B cell (primary cell): ENCODE data around the gene CKMT2. TPM values are rescaled to one million over a fixed set of nuclear protein-coding genes. Genes with fewer than 3 reads are reported as not detected.

Experiments
- ATAC-seq: fragments of 200-7000 bp; cut with Tn5 transposase; one replicate; pipeline ENCODE4 v1.10.0; 2021; ENCODE audit warnings: low read depth, mild to moderate bottlenecking, moderate number of reproducible peaks, moderate library complexity
- CTCF ChIA-PET: fragments of 350-600 bp; sonication (Branson Sonifier 250); formaldehyde crosslinking; loops from one replicate; lab custom pipeline; 2021; ENCODE audit warnings: antibody characterized with exemption, inconsistent platforms; lab: Charles Lee
- POLR2A ChIA-PET: fragments of 350-600 bp; sonication (Branson Sonifier 250); formaldehyde crosslinking; loops from one replicate; lab custom pipeline; 2021; ENCODE audit warnings: antibody characterized with exemption; lab: Charles Lee
- DNase-seq: peaks from one replicate; pipeline ENCODE4 v3.0.0; 2013
- H2AFZ ChIP-seq: 2 replicates; pipeline ENCODE4 v1.6.1; 2012; ENCODE audit warnings: mild to moderate bottlenecking, low read depth, low read length; ENCODE audit not compliant: insufficient read depth, poor library complexity, severe bottlenecking
- H3K27ac ChIP-seq, 2 donors: 1 replicate in 1 of 2; 2 replicates in 1 of 2; pipeline ENCODE4 v1.5.1; 2012 to 2013; ENCODE audit warnings: low read length in 2 of 2, mild to moderate bottlenecking in 2 of 2, moderate library complexity in 1 of 2
- H3K27me3 ChIP-seq, 4 experiments: fragments of 200-600 bp in 1 of 4; sonication (generic) in 1 of 4; replicated peaks in 1 of 4; 1 replicate in 2 of 4; 2 replicates in 2 of 4; pipeline versions ENCODE4 v1.6.1 to v1.7.0; 2013 to 2016; ENCODE audit warnings: low read length in 3 of 4, mild to moderate bottlenecking in 2 of 4, mixed read lengths in 1 of 4, moderate library complexity in 1 of 4; ENCODE audit not compliant: insufficient read depth in 4 of 4, control insufficient read depth in 3 of 4; ENCODE audit errors: control extremely low read depth in 1 of 4
- H3K36me3 ChIP-seq, 2 experiments: replicated peaks in 1 of 2; 1 replicate in 1 of 2; 2 replicates in 1 of 2; pipeline versions ENCODE4 v1.6.1 to v1.7.1; 2013; ENCODE audit warnings: low read length in 1 of 2; ENCODE audit not compliant: insufficient read depth in 2 of 2, control insufficient read depth in 1 of 2; ENCODE audit errors: control extremely low read depth in 1 of 2, extremely low read depth in 1 of 2
- H3K4me1 ChIP-seq, 2 donors: fragments of 200-600 bp in 1 of 2; sonication (generic) in 1 of 2; 1 replicate in 1 of 2; 2 replicates in 1 of 2; pipeline versions ENCODE4 v1.5.1 to v1.6.1; 2013 to 2017; ENCODE audit warnings: low read length in 2 of 2; ENCODE audit not compliant: control insufficient read depth in 2 of 2, insufficient read depth in 2 of 2
- H3K4me2 ChIP-seq: replicated peaks from 2 replicates; pipeline ENCODE3; 2012; ENCODE audit warnings: mild to moderate bottlenecking, low read depth, low read length; ENCODE audit not compliant: poor library complexity, severe bottlenecking
- H3K4me3 ChIP-seq, 5 experiments: fragments of 200-600 bp in 1 of 5; sonication (generic) in 1 of 5; 1 replicate in 3 of 5; 2 replicates in 2 of 5; pipeline versions ENCODE4 v1.5.1 to v1.7.0; 2011 to 2016; ENCODE audit warnings: low read length in 4 of 5, mild to moderate bottlenecking in 4 of 5, low read depth in 2 of 5, control low read depth in 1 of 5, moderate library complexity in 1 of 5; ENCODE audit not compliant: insufficient read depth in 1 of 5; ENCODE audit errors: control extremely low read depth in 1 of 5, extremely low read depth in 1 of 5
- H3K79me2 ChIP-seq: fragments of 200-600 bp; sonication (generic); one replicate; pipeline ENCODE4 v1.6.0; 2016; ENCODE audit warnings: low read length; ENCODE audit not compliant: control insufficient read depth, insufficient read depth
- H3K9ac ChIP-seq: fragments of 200-600 bp; sonication (generic); 2 replicates; pipeline ENCODE4 v1.6.1; 2017; ENCODE audit warnings: mild to moderate bottlenecking, low read length, moderate library complexity
- H3K9me3 ChIP-seq, 3 donors: one replicate each; pipeline versions ENCODE4 v1.6.1 to v1.7.1; 2013; ENCODE audit warnings: low read length in 2 of 3; ENCODE audit not compliant: control insufficient read depth in 2 of 3, insufficient read depth in 1 of 3; ENCODE audit errors: control extremely low read depth in 1 of 3
- H4K20me1 ChIP-seq: 2 replicates; pipeline ENCODE4 v1.6.0; 2012; ENCODE audit warnings: mild to moderate bottlenecking, low read length; ENCODE audit not compliant: insufficient read depth, control insufficient read depth, poor library complexity, severe bottlenecking
- H3K27ac Mint-ChIP-seq: one replicate; pipeline ENCODE4 v1.8.0; 2021; ENCODE audit warnings: mixed read lengths
- H3K27me3 Mint-ChIP-seq: one replicate; pipeline ENCODE4 v1.8.0; 2021; ENCODE audit warnings: mixed read lengths
- H3K4me1 Mint-ChIP-seq: one replicate; pipeline ENCODE4 v1.8.0; 2021; ENCODE audit warnings: mixed read lengths
- H3K4me3 Mint-ChIP-seq: one replicate; pipeline ENCODE4 v1.8.0; 2021; ENCODE audit warnings: mixed read lengths
- H3K9me3 Mint-ChIP-seq: one replicate; pipeline ENCODE4 v1.8.0; 2022; ENCODE audit warnings: mixed read lengths; ENCODE audit not compliant: insufficient read depth
- CTCF ChIP-seq: fragments of 200-600 bp; IDR thresholded peaks from one replicate; pipeline ENCODE4 v1.8.0; 2022; ENCODE audit warnings: antibody characterized with exemption, mild to moderate bottlenecking
- EZH2 ChIP-seq: IDR thresholded peaks from 2 replicates; pipeline ENCODE4 v1.6.1; 2012; ENCODE audit warnings: borderline replicate concordance, low read depth, mild to moderate bottlenecking, moderate library complexity, low read length; ENCODE audit not compliant: insufficient read depth, poor library complexity, severe bottlenecking
- WGBS: methylation state at CpG from one replicate; pipeline ENCODE4 v1.1.5; 2013; ENCODE audit warnings: missing lambda C conversion rate; ENCODE audit not compliant: insufficient coverage; 5-methylcytosine and 5-hydroxymethylcytosine counted together
- intact Hi-C: fragments of 100-400 bp; cut with micrococcal nuclease; formaldehyde crosslinking; loops from one replicate; pipeline ENCODE4 v1.10.0; 2022
- polyA plus RNA-seq: library from polyadenylated mRNA; depleted of rRNA; stranded (reverse); fragments of >200 nt; gene quantifications from 2 replicates; pipeline ENCODE4 v1.2.3, GENCODE V29; 2012
- total RNA-seq, 2 donors: library from RNA; stranded (reverse); fragments of 120-200 nt in 1 of 2; gene quantifications; 1 replicate in 1 of 2; 2 replicates in 1 of 2; pipeline versions ENCODE4 v1.2.3 to v1.2.4, GENCODE V29; 2013 to 2022

CKMT2 gene
- total and polyA plus RNA-seq, 2 donors (not counting 1 experiment from before 2014, with no cell fraction given): not detected

- intact Hi-C loops: loop anchor here (1.0 to 10.0 kb wide), 5 partner anchors 449 to 1776 kb away; partner anchors contain the start of genes SSBP2, TMEM167A and XRCC4
- peak within 1 kb of the TSS; percentile 93 for H3K27ac Mint-ChIP-seq
- H3K4me3 Mint-ChIP-seq: peak within 1 kb of the TSS; percentile 91
- H3K36me3 ChIP-seq: peaks cover 0 to 4% of the 10 kb centered on the region in 2 experiments
- under 1% methylated on average over 49 of the region's 54 CpGs for WGBS
- H3K9me3 Mint-ChIP-seq: no peaks in the 10 kb centered on the region
- ATAC-seq: peak; percentile 92
- no peaks in the 10 kb centered on the region for H3K27me3 Mint-ChIP-seq
- peak within 1 kb of the TSS; percentile 87 for H3K9ac ChIP-seq
- peak within 1 kb of the TSS; percentile 77 to 98 (median 91) for H3K4me3 ChIP-seq
- peaks cover 23 to 26% of the 10 kb centered on the region in 2 donors for H3K4me1 ChIP-seq
- peak within 1 kb of the TSS; percentile 91 for H2AFZ ChIP-seq
- peaks cover 33% of the 10 kb centered on the region for H3K4me1 Mint-ChIP-seq
- H4K20me1 ChIP-seq: no peaks in the 10 kb centered on the region
- H3K4me2 ChIP-seq: peak within 1 kb of the TSS; percentile 80
- TF ChIP-seq EZH2 (no peak), CTCF (peak; percentile 29)
- H3K9me3 ChIP-seq: no peaks in the 10 kb centered on the region
- DNase-seq: peak; percentile 95
- peak within 1 kb of the TSS; percentile 63 to 89 for H3K27ac ChIP-seq
- POLR2A ChIA-PET: interaction anchor here (0.6 to 1.0 kb wide), 2 partner anchors 449 to 1119 kb away, joined by 3 to 8 read pairs; partner anchors contain the start of gene SSBP2
- CTCF ChIA-PET: interaction anchor here (0.6 to 3.2 kb wide), 5 partner anchors 9 to 1646 kb away, joined by 3 to 13 read pairs (median 4); partner anchors contain the start of gene RPS23
- H3K79me2 ChIP-seq: peaks cover 33% of the 10 kb centered on the region
- no peaks in the 10 kb centered on the region for H3K27me3 ChIP-seq
Observed at GRCh38 chr5:81301271-81302015, 68.3 kb downstream of the CKMT2 start, which contains the start of gene ZCCHC9. Gene ZCCHC9, plus strand, starts transcription at chr5:81301587. Its CDS starts 3,171 bp downstream, at chr5:81304758.
